Neural cell (in vitro differentiated cells): ENCODE measurements around the gene KLF16. TPM values are rescaled to one million over a fixed set of nuclear protein-coding genes. Genes with fewer than 3 reads are reported as not detected.

ENCODE experiments used
- H2AFZ ChIP-seq: fragments of 200-600, 300-800 bp; sonication (generic), shearing (Covaris generic); 2 replicates; pipeline ENCODE4 v1.6.0; 2014; ENCODE audit warnings: low read depth, mild to moderate bottlenecking, antibody characterized with exemption, low read length, moderate library complexity
- H3F3A ChIP-seq: fragments of 200-600 bp; shearing (Covaris generic); 2 replicates; pipeline ENCODE4 v1.6.1; 2016; ENCODE audit warnings: mild to moderate bottlenecking, moderate library complexity, mixed read lengths, antibody characterized with exemption, low read length; ENCODE audit not compliant: insufficient read depth, poor library complexity, severe bottlenecking
- H3K27ac ChIP-seq: fragments of 200-600, 300-800 bp; sonication (generic), shearing (Covaris generic); 2 replicates; pipeline ENCODE4 v1.5.1; 2014; ENCODE audit warnings: mild to moderate bottlenecking, low read length, moderate library complexity
- H3K27me3 ChIP-seq: fragments of 300-800, 200-600 bp; sonication (generic), shearing (Covaris generic); 2 replicates; pipeline ENCODE4 v1.6.0; 2014; ENCODE audit warnings: mild to moderate bottlenecking, low read depth, low read length, moderate library complexity; ENCODE audit not compliant: insufficient read depth
- H3K36me3 ChIP-seq: fragments of 300-800, 200-600 bp; sonication (generic), shearing (Covaris generic); 2 replicates; pipeline ENCODE4 v1.5.1; 2014; ENCODE audit warnings: mild to moderate bottlenecking, antibody characterized with exemption, low read length, moderate library complexity; ENCODE audit not compliant: insufficient read depth
- H3K4me2 ChIP-seq: fragments of 300-800, 200-600 bp; sonication (generic), shearing (Covaris generic); 2 replicates; pipeline ENCODE4 v1.6.0; 2014; ENCODE audit warnings: mild to moderate bottlenecking, low read length
- H3K4me3 ChIP-seq: fragments of 300-800, 200-600 bp; sonication (generic), shearing (Covaris generic); 2 replicates; pipeline ENCODE4 v1.5.1; 2014; ENCODE audit warnings: mild to moderate bottlenecking, low read length, moderate library complexity
- H3K79me2 ChIP-seq: fragments of 200-600 bp; shearing (Covaris generic); replicated peaks from 2 replicates; pipeline ENCODE4 v1.6.0; 2014; ENCODE audit warnings: mild to moderate bottlenecking, low read length, moderate library complexity; ENCODE audit not compliant: insufficient read depth
- H3K9ac ChIP-seq: fragments of 300-800, 200-600 bp; sonication (generic), shearing (Covaris generic); 2 replicates; pipeline ENCODE4 v1.6.1; 2016; ENCODE audit warnings: mild to moderate bottlenecking, low read length, mixed read lengths
- H3K9me2 ChIP-seq: fragments of 200-600 bp; shearing (Covaris generic); 2 replicates; pipeline ENCODE4 v1.6.1; 2016; ENCODE audit warnings: mild to moderate bottlenecking, low read length, mixed read lengths; ENCODE audit not compliant: insufficient read depth
- H3K9me3 ChIP-seq: fragments of 200-600, 300-800 bp; sonication (generic), shearing (Covaris generic); 2 replicates; pipeline ENCODE4 v1.6.1; 2016; ENCODE audit warnings: mild to moderate bottlenecking, mixed run types, low read length, moderate library complexity, mixed read lengths
- H4K20me1 ChIP-seq: fragments of 200-600 bp; shearing (Covaris generic); 2 replicates; pipeline ENCODE4 v1.6.1; 2016; ENCODE audit warnings: mild to moderate bottlenecking, mixed run types; ENCODE audit not compliant: insufficient read depth
- CTCF ChIP-seq: fragments of 450-650 bp; IDR thresholded peaks from 2 replicates; pipeline ENCODE4 v1.5.1; 2014; ENCODE audit warnings: antibody characterized with exemption, mild to moderate bottlenecking, moderate library complexity; ENCODE audit not compliant: poor library complexity, severe bottlenecking
- EP300 ChIP-seq: fragments of 450-650 bp; conservative IDR thresholded peaks from 2 replicates; pipeline ENCODE4 v1.6.1; 2014; ENCODE audit warnings: antibody characterized with exemption, mild to moderate bottlenecking, moderate library complexity; ENCODE audit not compliant: poor library complexity, severe bottlenecking
- EZH2 ChIP-seq: fragments of 200-600, 300-800 bp; shearing (Covaris generic), sonication (generic); IDR thresholded peaks from 2 replicates; pipeline ENCODE4 v1.6.1; 2014; ENCODE audit warnings: antibody characterized with exemption, low read length, borderline replicate concordance, mild to moderate bottlenecking; ENCODE audit not compliant: insufficient read depth, poor library complexity, severe bottlenecking
- MXI1 ChIP-seq: fragments of 450-650 bp; conservative IDR thresholded peaks from 2 replicates; pipeline ENCODE4 v1.6.1; 2014; ENCODE audit warnings: antibody characterized with exemption, mild to moderate bottlenecking; ENCODE audit not compliant: poor library complexity, severe bottlenecking
- POLR2AphosphoS5 ChIP-seq: IDR thresholded peaks from 2 replicates; pipeline ENCODE4 v1.6.1; 2012
- RAD21 ChIP-seq: fragments of 450-650 bp; conservative IDR thresholded peaks from 2 replicates; pipeline ENCODE4 v1.6.1; 2014; ENCODE audit warnings: antibody characterized with exemption, mild to moderate bottlenecking, moderate library complexity
- REST ChIP-seq: IDR thresholded peaks from 2 replicates; pipeline ENCODE4 v1.6.1; 2012; ENCODE audit warnings: borderline replicate concordance
- SMC3 ChIP-seq: fragments of 450-650 bp; conservative IDR thresholded peaks from 2 replicates; pipeline ENCODE4 v1.6.1; 2014; ENCODE audit warnings: antibody characterized with exemption, mild to moderate bottlenecking, moderate library complexity; ENCODE audit not compliant: poor library complexity
- TAF1 ChIP-seq: IDR thresholded peaks from 2 replicates; pipeline ENCODE4 v1.6.1; 2012; ENCODE audit warnings: low read depth
- polyA plus RNA-seq: library from polyadenylated mRNA; depleted of rRNA; stranded (reverse); fragments of >200 nt; gene quantifications from 2 replicates; pipeline ENCODE4 v1.2.3, GENCODE V29; 2014

KLF16 gene
- polyA plus RNA-seq, 1 donor from 2014 or later, result 3.5 TPM

- H4K20me1 ChIP-seq, result no peaks in the 10 kb centered on the region
- no peaks in the 10 kb centered on the region for H3K27me3 ChIP-seq
- no peaks in the 10 kb centered on the region for H3F3A ChIP-seq
- no peaks in the 10 kb centered on the region for H3K9me3 ChIP-seq
- no peaks in the 10 kb centered on the region for H3K79me2 ChIP-seq
- H3K27ac ChIP-seq, result no peak overlapping the region
- no peak overlapping the region for H3K4me3 ChIP-seq
- H3K36me3 ChIP-seq, result no peaks in the 10 kb centered on the region
- H2AFZ ChIP-seq, result no peak overlapping the region
- TF ChIP-seq MXI1 (no peak), EZH2 (no peak), REST (no peak), CTCF (no peak), EP300 (no peak), POLR2AphosphoS5 (no peak), RAD21 (no peak), SMC3 (no peak), TAF1 (no peak)
- H3K4me2 ChIP-seq, result no peak overlapping the region
- no peak overlapping the region for H3K9ac ChIP-seq
- H3K9me2 ChIP-seq, result no peaks in the 10 kb centered on the region
Observed at GRCh38 chr19:1809678-1810077, 53.7 kb downstream of the KLF16 start.

GRCh38 chr19:1808395-1808731 lies 55.0 kb downstream of the KLF16 start:
- Histone ChIP-seq H3F3A (no peaks in the 10 kb centered on the region), H3K27me3 (no peaks in the 10 kb centered on the region), H3K9ac (no peak overlapping the region), H3K36me3 (no peaks in the 10 kb centered on the region), H3K9me2 (no peaks in the 10 kb centered on the region), H3K4me2 (no peak overlapping the region), H3K27ac (no peak overlapping the region), H3K4me3 (no peak overlapping the region), H3K9me3 (no peaks in the 10 kb centered on the region), H4K20me1 (no peaks in the 10 kb centered on the region), H3K79me2 (no peaks in the 10 kb centered on the region), H2AFZ (no peak overlapping the region)
- TF ChIP-seq EZH2 (no peak), REST (no peak), MXI1 (no peak), CTCF (no peak), POLR2AphosphoS5 (no peak), TAF1 (no peak), SMC3 (no peak), EP300 (no peak), RAD21 (no peak)
